ENCODE data around the gene ATOX1.
A peak's percentile ranks its signal among the peaks of the same experiment; 100 is the strongest.

Gene ATOX1, protein sequence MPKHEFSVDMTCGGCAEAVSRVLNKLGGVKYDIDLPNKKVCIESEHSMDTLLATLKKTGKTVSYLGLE

DNA sequence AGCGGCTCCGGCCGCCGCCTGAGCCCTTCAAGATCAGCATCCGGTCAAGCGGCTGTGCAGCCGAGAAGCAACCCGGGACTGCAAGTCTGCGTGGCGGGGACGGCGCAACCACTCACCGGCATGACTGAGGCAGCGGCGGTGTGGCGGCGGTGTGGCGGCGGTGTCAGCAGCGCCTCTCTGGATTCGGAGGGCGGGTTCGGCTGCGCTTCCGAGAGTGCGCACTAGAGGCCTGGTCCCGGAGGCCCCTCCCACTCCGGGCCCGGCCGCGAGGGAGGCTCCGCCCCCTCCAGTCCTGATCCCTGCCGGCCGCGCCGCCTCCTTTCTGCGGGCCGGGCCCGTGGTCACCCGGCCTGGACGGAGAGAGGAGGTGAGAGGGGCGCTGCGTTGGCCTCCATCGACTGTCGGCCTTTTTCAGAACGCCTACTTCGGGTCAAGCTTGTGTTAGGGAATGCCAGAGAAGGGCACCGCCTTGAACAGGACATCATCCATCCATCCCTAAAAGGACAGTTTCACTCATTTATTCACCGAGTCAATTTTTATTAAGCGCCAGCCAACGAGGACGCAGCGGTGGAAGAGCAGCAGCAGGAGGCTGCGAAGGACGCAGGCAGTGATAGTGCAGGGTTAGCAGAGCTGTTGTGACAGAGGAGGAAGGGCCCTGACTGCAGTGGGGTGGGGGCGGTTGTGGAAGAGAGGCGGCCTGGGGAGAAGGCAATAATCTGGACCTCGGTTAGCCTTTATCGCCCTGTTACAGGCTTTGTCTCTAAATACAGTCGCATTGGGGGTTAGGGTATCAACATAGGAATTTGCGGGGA is at the start of gene ATOX1:
TSS of gene ATOX1 (minus strand) at position 202 of the 812 bp plus-strand sequence. CDS start at position 122, 80 bp downstream.
- POLR2A ChIA-PET = interaction anchor here (0.8 to 2.3 kb wide), 2 partner anchors 13 to 72 kb away, joined by 3 to 12 read pairs; partner anchors contain the start of genes G3BP1 and SPARC
- DNase-seq (ENCODE audit: low read depth, low spot score) = no peak
- peak within 1 kb of the TSS; percentile 89 for H3K4me3 ChIP-seq (ENCODE audit: low read depth, low read length)
- CTCF ChIA-PET = interaction anchor here (1.0 to 3.2 kb wide), 5 partner anchors 11 to 100 kb away, joined by 3 to 28 read pairs (median 4); partner anchors contain the start of gene G3BP1
- TF ChIP-seq, protein P1, sequence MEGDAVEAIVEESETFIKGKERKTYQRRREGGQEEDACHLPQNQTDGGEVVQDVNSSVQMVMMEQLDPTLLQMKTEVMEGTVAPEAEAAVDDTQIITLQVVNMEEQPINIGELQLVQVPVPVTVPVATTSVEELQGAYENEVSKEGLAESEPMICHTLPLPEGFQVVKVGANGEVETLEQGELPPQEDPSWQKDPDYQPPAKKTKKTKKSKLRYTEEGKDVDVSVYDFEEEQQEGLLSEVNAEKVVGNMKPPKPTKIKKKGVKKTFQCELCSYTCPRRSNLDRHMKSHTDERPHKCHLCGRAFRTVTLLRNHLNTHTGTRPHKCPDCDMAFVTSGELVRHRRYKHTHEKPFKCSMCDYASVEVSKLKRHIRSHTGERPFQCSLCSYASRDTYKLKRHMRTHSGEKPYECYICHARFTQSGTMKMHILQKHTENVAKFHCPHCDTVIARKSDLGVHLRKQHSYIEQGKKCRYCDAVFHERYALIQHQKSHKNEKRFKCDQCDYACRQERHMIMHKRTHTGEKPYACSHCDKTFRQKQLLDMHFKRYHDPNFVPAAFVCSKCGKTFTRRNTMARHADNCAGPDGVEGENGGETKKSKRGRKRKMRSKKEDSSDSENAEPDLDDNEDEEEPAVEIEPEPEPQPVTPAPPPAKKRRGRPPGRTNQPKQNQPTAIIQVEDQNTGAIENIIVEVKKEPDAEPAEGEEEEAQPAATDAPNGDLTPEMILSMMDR (IDR thresholded peaks at IDR 0.05; ENCODE audit: insufficient read depth, low read length, missing control alignments) = peak; percentile 4

DNA sequence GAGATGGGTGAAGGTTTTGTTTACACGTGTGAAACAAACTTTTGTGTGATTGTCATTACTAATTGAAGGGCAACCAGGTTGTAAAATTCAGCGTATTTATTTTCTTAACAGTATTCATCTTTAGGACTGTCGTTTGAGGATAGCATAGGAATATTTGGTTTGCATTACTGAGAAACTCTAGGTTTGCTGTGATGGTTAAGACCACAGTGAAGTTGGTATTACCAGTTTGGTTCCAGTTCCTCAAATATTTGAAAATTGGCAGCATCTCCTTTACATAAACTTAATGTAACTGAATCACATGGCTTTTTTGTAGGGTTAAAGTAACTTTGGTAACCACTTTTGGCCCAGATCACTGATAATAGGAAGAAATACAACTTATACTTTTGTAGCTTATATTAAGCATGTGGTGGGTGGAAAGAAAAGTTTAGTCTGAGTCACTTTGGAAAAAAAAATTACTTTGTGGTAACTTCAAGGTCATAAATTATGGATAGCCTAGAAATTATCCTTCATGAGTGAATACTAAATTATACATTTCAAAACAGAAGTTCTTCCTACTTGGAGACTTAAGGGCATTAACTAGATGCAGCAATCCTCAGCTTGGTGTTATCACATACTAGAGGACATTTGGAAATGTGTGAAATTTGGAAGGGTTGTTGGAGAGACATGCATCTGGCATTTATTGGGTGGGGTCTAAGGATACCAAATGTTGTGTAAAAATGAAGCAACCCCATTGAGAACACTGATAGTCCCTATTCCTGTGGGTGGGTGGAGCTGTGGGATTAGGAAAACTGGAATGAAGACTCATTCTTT is 47.2 kb upstream of the ATOX1 start:
- CTCF ChIA-PET = interaction anchor here (0.8 kb wide), 1 partner anchor 18 kb away, joined by 4 read pairs; no protein-coding TSS in a partner anchor
- TF ChIP-seq, protein P1 (IDR thresholded peaks at IDR 0.05; ENCODE audit: insufficient read depth, low read length, missing control alignments) = no peak

DNA sequence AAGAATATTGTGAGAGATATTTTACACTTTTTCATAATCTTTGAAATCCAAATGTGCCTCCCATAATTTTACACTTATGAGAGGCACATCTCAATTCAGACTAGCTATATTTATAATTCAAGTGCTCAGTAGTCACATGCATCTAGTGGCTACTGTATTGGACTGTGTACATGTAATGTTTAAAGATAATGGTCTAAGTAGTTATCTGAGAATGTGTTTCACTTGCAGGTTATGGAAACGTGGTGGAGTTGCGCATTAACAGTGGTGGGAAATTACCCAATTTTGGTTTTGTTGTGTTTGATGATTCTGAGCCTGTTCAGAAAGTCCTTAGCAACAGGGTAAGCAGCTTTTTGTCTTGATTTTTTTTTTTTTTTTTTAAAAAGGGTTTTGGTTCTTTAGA is 42.1 kb upstream of the ATOX1 start:
- ChIA-PET POLR2A (no interaction called here), CTCF (interaction anchor here (1.3 kb wide), 1 partner anchor 342 kb away, joined by 7 read pairs; no protein-coding TSS in a partner anchor)
- DNase-seq (ENCODE audit: low read depth, low spot score) = no peak
- TF ChIP-seq, protein P1 (IDR thresholded peaks at IDR 0.05; ENCODE audit: insufficient read depth, low read length, missing control alignments) = no peak
- H3K4me3 ChIP-seq (ENCODE audit: low read depth, low read length) = no peak overlapping the region

More for the DNA sequence above, 47.2 kb upstream of the ATOX1 start:
- POLR2A ChIA-PET = interaction anchor here (1.4 kb wide), 1 partner anchor 34 kb away, joined by 6 read pairs; the partner anchor contains the start of gene G3BP1
- DNase-seq (ENCODE audit: low read depth, low spot score) = peak; percentile 45
- no peak overlapping the region for H3K4me3 ChIP-seq (ENCODE audit: low read depth, low read length)

DNA sequence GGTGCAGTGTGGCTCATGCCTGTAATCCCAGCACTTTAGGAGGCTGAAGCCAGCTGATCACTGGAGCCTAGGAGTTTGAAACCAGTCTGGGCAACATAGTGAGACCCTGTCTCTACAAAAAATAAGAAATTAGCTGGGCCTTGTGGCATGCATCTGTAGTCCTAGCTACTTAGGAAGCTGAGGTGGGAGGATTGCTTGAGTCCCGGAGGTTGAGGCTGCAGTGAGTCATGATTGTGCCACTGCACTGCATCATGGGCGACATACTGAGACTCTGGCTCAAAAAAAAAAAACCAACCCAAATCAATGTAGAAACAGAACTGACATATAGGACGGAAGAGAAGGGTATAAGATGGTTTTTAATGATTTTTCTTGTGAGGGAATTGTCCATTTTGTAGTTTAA is 41.0 kb upstream of the ATOX1 start:
- no peak overlapping the region for H3K4me3 ChIP-seq (ENCODE audit: low read depth, low read length)
- no peak for DNase-seq (ENCODE audit: low read depth, low spot score)
- POLR2A ChIA-PET = no interaction called here
- TF ChIP-seq, protein P1 (IDR thresholded peaks at IDR 0.05; ENCODE audit: insufficient read depth, low read length, missing control alignments) = no peak
- CTCF ChIA-PET = interaction anchor here (1.2 to 1.6 kb wide), 3 partner anchors 11 to 344 kb away, joined by 3 to 7 read pairs (median 4); no protein-coding TSS in a partner anchor

DNA sequence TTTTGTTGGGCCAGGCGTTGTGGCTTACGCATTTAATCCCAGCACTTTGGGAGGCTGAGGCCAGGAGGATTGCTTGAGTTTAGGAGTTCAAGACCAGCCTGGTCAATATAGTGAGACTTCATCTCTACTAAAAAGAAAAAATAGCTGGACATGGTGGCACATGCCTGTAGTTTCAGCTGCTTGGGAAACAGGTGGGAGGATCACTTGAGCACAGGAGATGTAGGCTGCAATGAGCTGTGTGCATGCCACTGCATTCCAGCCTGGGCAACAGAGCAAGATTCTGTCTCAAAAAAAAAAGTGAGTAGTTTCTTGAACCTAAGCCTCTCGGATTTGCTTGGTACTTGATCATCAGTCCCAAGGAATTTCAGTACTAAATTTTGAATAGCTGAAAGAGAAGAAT is 40.2 kb upstream of the ATOX1 start:
- POLR2A ChIA-PET = no interaction called here
- no peak for DNase-seq (ENCODE audit: low read depth, low spot score)
- TF ChIP-seq, protein P1 (IDR thresholded peaks at IDR 0.05; ENCODE audit: insufficient read depth, low read length, missing control alignments) = no peak
- CTCF ChIA-PET = interaction anchor here (1.2 to 1.6 kb wide), 3 partner anchors 11 to 345 kb away, joined by 3 to 7 read pairs (median 4); no protein-coding TSS in a partner anchor
- H3K4me3 ChIP-seq (ENCODE audit: low read depth, low read length) = no peak overlapping the region

Data from AG04449 (cell line).